HEK293 (cell line): ENCODE results near the gene ETS2.

Experiments used
- CTCF ChIA-PET: fragments of 350-600 bp; formaldehyde crosslinking; extraction: SDS; loops from one replicate; lab custom pipeline; 2021; ENCODE audit warnings: antibody characterized with exemption; lab: Yijun Ruan, JAX
- POLR2A ChIA-PET: fragments of 300-600 bp; formaldehyde crosslinking; extraction: SDS; loops from one replicate; lab custom pipeline; 2020; ENCODE audit warnings: antibody characterized with exemption, inconsistent platforms; lab: Yijun Ruan, JAX
- H3K27ac ChIP-seq: fragments of 200-500 bp; sonication (Bioruptor generic); 2 replicates; pipeline ENCODE4 v1.5.1; 2014; ENCODE audit warnings: low read depth, low read length, control low read depth, inconsistent platforms; ENCODE audit errors: extremely low read depth
- H3K36me3 ChIP-seq, 2 experiments: fragments of 200-500 bp in 1 of 2; sonication (Bioruptor generic) in 1 of 2; 1 replicate in 1 of 2; 2 replicates in 1 of 2; pipeline ENCODE4 v1.5.1; 2014 to 2017; ENCODE audit warnings: inconsistent platforms in 2 of 2, low read length in 2 of 2; ENCODE audit not compliant: control insufficient read depth in 2 of 2, insufficient read depth in 1 of 2
- H3K4me1 ChIP-seq: fragments of 200-500 bp; sonication (Bioruptor generic); 2 replicates; pipeline ENCODE4 v1.5.1; 2014; ENCODE audit warnings: mild to moderate bottlenecking, low read length, inconsistent platforms; ENCODE audit not compliant: control insufficient read depth, insufficient read depth
- H3K4me3 ChIP-seq: 2 replicates; pipeline ENCODE4 v1.5.1; 2011; ENCODE audit warnings: low read depth, mild to moderate bottlenecking, control low read depth, low read length, moderate library complexity
- H3K9me3 ChIP-seq: fragments of 200-500 bp; sonication (Bioruptor generic); 2 replicates; pipeline ENCODE4 v1.5.1; 2014; ENCODE audit warnings: low read depth, low read length, inconsistent platforms; ENCODE audit not compliant: control insufficient read depth, insufficient read depth
- BCL11B ChIP-seq: fragments of 450-650 bp; formaldehyde crosslinking; IDR thresholded peaks from 2 replicates; pipeline ENCODE4 v1.5.1; 2016; ENCODE audit warnings: low read depth, missing biosample characterization, missing genetic modification characterization
- GFI1B ChIP-seq: fragments of 450-650 bp; formaldehyde crosslinking; IDR thresholded peaks from 2 replicates; pipeline ENCODE4 v1.5.1; 2016; ENCODE audit warnings: missing biosample characterization, missing genetic modification characterization
- KLF9 ChIP-seq: fragments of 450-650 bp; formaldehyde crosslinking; IDR thresholded peaks from 2 replicates; pipeline ENCODE4 v1.5.1; 2016; ENCODE audit warnings: missing biosample characterization, missing genetic modification characterization, low read depth
- REST ChIP-seq: fragments of 450-650 bp; formaldehyde crosslinking; IDR thresholded peaks from 2 replicates; pipeline ENCODE4 v1.5.1; 2016; ENCODE audit warnings: missing biosample characterization, missing genetic modification characterization
- SP2 ChIP-seq: fragments of 450-650 bp; formaldehyde crosslinking; IDR thresholded peaks from 2 replicates; pipeline ENCODE4 v1.5.1; 2016; ENCODE audit warnings: missing biosample characterization, missing genetic modification characterization
- ZIC2 ChIP-seq: fragments of 450-650 bp; formaldehyde crosslinking; IDR thresholded peaks from 2 replicates; pipeline ENCODE4 v1.5.1; 2016; ENCODE audit warnings: missing biosample characterization, missing genetic modification characterization
- ZNF175 ChIP-seq: fragments of 450-650 bp; formaldehyde crosslinking; IDR thresholded peaks from 2 replicates; pipeline ENCODE4 v1.5.1; 2016; ENCODE audit warnings: missing biosample characterization, missing genetic modification characterization
- ZNF239 ChIP-seq: fragments of 450-650 bp; formaldehyde crosslinking; IDR thresholded peaks from 2 replicates; pipeline ENCODE4 v1.5.1; 2016; ENCODE audit warnings: missing biosample characterization, missing genetic modification characterization
- ZNF404 ChIP-seq: fragments of 450-650 bp; formaldehyde crosslinking; IDR thresholded peaks from 2 replicates; pipeline ENCODE4 v1.5.1; 2017; ENCODE audit warnings: missing biosample characterization, missing genetic modification characterization
- ZNF433 ChIP-seq: fragments of 450-650 bp; formaldehyde crosslinking; IDR thresholded peaks from 2 replicates; pipeline ENCODE4 v1.5.1; 2016; ENCODE audit warnings: missing biosample characterization, missing genetic modification characterization, low read depth
- ZNF626 ChIP-seq: fragments of 450-650 bp; sonication (Bioruptor Pico); formaldehyde crosslinking; IDR thresholded peaks from 2 replicates; pipeline ENCODE4 v1.5.1; 2018; ENCODE audit warnings: missing biosample characterization, missing genetic modification characterization, inconsistent platforms
- ZNF658 ChIP-seq: fragments of 450-650 bp; formaldehyde crosslinking; IDR thresholded peaks from 2 replicates; pipeline ENCODE4; 2016; ENCODE audit warnings: missing biosample characterization, missing genetic modification characterization
- ZNF670 ChIP-seq: fragments of 450-650 bp; formaldehyde crosslinking; IDR thresholded peaks from 2 replicates; pipeline ENCODE4 v1.5.1; 2016; ENCODE audit warnings: missing biosample characterization, missing genetic modification characterization, low read depth
- ZNF677 ChIP-seq: fragments of 450-650 bp; IDR thresholded peaks from 2 replicates; pipeline ENCODE4 v1.5.0; 2018; ENCODE audit warnings: missing biosample characterization, mild to moderate bottlenecking, missing genetic modification characterization, moderate library complexity
- ZNF843 ChIP-seq: fragments of 450-650 bp; formaldehyde crosslinking; IDR thresholded peaks from 2 replicates; pipeline ENCODE4 v1.5.1; 2016; ENCODE audit warnings: missing biosample characterization, missing genetic modification characterization
- ZSCAN18 ChIP-seq: fragments of 450-650 bp; formaldehyde crosslinking; IDR thresholded peaks from 2 replicates; pipeline ENCODE4 v1.5.1; 2016; ENCODE audit warnings: missing biosample characterization, missing genetic modification characterization
- ZSCAN5A ChIP-seq: fragments of 450-650 bp; formaldehyde crosslinking; IDR thresholded peaks from 2 replicates; pipeline ENCODE4 v1.5.1; 2016; ENCODE audit warnings: missing biosample characterization, missing genetic modification characterization
- TF ChIP-seq, protein P1 (sequence below): fragments of 450-650 bp; formaldehyde crosslinking; IDR thresholded peaks from 2 replicates; pipeline ENCODE4 v1.5.1; 2016; ENCODE audit warnings: missing biosample characterization, missing genetic modification characterization, low read depth
- TF ChIP-seq, protein P2 (sequence below): fragments of 450-650 bp; formaldehyde crosslinking; IDR thresholded peaks from 2 replicates; pipeline ENCODE4 v1.5.1; 2016; ENCODE audit warnings: missing biosample characterization, missing genetic modification characterization
- TF ChIP-seq, protein P3 (sequence below): sonication (generic); formaldehyde crosslinking; IDR thresholded peaks from 2 replicates; pipeline ENCODE4 v1.8.1; 2022; ENCODE audit warnings: mild to moderate bottlenecking, moderate library complexity, missing genetic modification reagents

Gene ETS2

GRCh38 chr21:38848187-38848609 lies 42.5 kb downstream of the ETS2 start:
- H3K36me3 ChIP-seq, result no peaks in the 10 kb centered on the region
- POLR2A ChIA-PET, result no interaction called here
- no peak for TF ChIP-seq KLF9 (tag by site-specific recombination)
- TF ChIP-seq ZNF658 (tag by site-specific recombination), result no peak
- TF ChIP-seq GFI1B (tag by site-specific recombination), result no peak
- no peak for TF ChIP-seq BCL11B (tag by site-specific recombination)
- no peak for TF ChIP-seq ZNF239 (tag by site-specific recombination)
- no peak for TF ChIP-seq ZIC2 (tag by site-specific recombination)
- TF ChIP-seq ZSCAN18 (tag by site-specific recombination), result no peak
- TF ChIP-seq, all 188 proteins: peak for 0
- Histone ChIP-seq H3K27ac (no peak overlapping the region), H3K4me1 (no peaks in the 10 kb centered on the region), H3K4me3 (no peak overlapping the region), H3K9me3 (no peaks in the 10 kb centered on the region)
- CTCF ChIA-PET, result interaction anchor here (1.1 kb wide), 1 partner anchor 22 kb away, joined by 3 read pairs; no protein-coding TSS in a partner anchor

- Histone ChIP-seq H3K4me1 (no peaks in the 10 kb centered on the region), H3K9me3 (no peaks in the 10 kb centered on the region), H3K4me3 (no peak overlapping the region), H3K27ac (no peak overlapping the region), H3K36me3 (no peaks in the 10 kb centered on the region)
- ChIA-PET POLR2A (interaction anchor here (0.8 kb wide), 1 partner anchor 11 kb away, joined by 3 read pairs; no protein-coding TSS in a partner anchor), CTCF (no interaction called here)
- TF ChIP-seq ZNF677, result no peak
- no peak for TF ChIP-seq ZNF404
- TF ChIP-seq SP2 (tag by site-specific recombination), result no peak
Observed at GRCh38 chr21:38849776-38850175, 44.0 kb downstream of the ETS2 start.

GRCh38 chr21:38850277-38850951 lies 44.7 kb downstream of the ETS2 start:
- no peaks in the 10 kb centered on the region for H3K4me1 ChIP-seq
- H3K36me3 ChIP-seq, result no peaks in the 10 kb centered on the region
- no peak overlapping the region for H3K27ac ChIP-seq
- ChIA-PET POLR2A (interaction anchor here (0.8 kb wide), 1 partner anchor 12 kb away, joined by 3 read pairs; no protein-coding TSS in a partner anchor), CTCF (interaction anchor here (0.7 to 1.3 kb wide), 2 partner anchors 8 to 287 kb away, joined by 3 read pairs; no protein-coding TSS in a partner anchor)
- H3K9me3 ChIP-seq, result no peaks in the 10 kb centered on the region
- H3K4me3 ChIP-seq, result no peak overlapping the region
- TF ChIP-seq ZNF843 (tag by site-specific recombination), result no peak
- no peak for TF ChIP-seq ZNF433 (tag by site-specific recombination)
- TF ChIP-seq, protein P1, sequence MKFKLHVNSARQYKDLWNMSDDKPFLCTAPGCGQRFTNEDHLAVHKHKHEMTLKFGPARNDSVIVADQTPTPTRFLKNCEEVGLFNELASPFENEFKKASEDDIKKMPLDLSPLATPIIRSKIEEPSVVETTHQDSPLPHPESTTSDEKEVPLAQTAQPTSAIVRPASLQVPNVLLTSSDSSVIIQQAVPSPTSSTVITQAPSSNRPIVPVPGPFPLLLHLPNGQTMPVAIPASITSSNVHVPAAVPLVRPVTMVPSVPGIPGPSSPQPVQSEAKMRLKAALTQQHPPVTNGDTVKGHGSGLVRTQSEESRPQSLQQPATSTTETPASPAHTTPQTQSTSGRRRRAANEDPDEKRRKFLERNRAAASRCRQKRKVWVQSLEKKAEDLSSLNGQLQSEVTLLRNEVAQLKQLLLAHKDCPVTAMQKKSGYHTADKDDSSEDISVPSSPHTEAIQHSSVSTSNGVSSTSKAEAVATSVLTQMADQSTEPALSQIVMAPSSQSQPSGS (tag by site-specific recombination), result no peak
- TF ChIP-seq ZNF626 (tag by site-specific recombination), result no peak
- no peak for TF ChIP-seq ZSCAN5A (tag by site-specific recombination)
- no peak for TF ChIP-seq ZNF175 (tag by site-specific recombination)
- TF ChIP-seq, protein P2, sequence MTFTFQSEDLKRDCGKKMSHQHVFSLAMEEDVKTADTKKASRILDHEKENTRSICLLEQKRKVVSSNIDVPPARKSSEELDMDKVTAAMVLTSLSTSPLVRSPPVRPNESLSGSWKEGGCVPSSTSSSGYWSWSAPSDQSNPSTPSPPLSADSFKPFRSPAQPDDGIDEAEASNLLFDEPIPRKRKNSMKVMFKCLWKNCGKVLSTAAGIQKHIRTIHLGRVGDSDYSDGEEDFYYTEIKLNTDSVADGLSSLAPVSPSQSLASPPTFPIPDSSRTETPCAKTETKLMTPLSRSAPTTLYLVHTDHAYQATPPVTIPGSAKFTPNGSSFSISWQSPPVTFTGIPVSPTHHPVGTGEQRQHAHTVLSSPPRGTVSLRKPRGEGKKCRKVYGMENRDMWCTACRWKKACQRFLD, result no peak
- TF ChIP-seq REST (tag by site-specific recombination), result no peak
- TF ChIP-seq, protein P3, sequence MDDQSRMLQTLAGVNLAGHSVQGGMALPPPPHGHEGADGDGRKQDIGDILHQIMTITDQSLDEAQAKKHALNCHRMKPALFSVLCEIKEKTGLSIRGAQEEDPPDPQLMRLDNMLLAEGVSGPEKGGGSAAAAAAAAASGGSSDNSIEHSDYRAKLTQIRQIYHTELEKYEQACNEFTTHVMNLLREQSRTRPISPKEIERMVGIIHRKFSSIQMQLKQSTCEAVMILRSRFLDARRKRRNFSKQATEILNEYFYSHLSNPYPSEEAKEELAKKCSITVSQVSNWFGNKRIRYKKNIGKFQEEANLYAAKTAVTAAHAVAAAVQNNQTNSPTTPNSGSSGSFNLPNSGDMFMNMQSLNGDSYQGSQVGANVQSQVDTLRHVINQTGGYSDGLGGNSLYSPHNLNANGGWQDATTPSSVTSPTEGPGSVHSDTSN (CRISPR knock-in tag), result no peak
- TF ChIP-seq ZNF670 (tag by site-specific recombination), result no peak
